Dermis microvascular lymphatic vessel endothelial cell (primary cell): ENCODE results near the gene PLPP4. TPM values are rescaled to one million over a fixed set of nuclear protein-coding genes. Genes with fewer than 3 reads are reported as not detected.

Source experiments
- DNase-seq, 2 donors: peaks; one replicate each; pipeline versions ENCODE4 v3.0.0 to v3.0.0-alpha.2; 2010; ENCODE audit warnings: low read depth in 2 of 2
- total RNA-seq: library from RNA; depleted of rRNA; stranded (reverse); fragments of >200 nt; gene quantifications from 2 replicates; pipeline ENCODE4 v1.2.1, GENCODE V29; 2014

PLPP4 gene
- total RNA-seq, 1 donor from 2014 or later, result not detected

- no peak for DNase-seq
These were observed 151.0 kb downstream of the PLPP4 start for GRCh38 chr10:120607710-120608703.

- no peak for DNase-seq
These were observed 152.0 kb downstream of the PLPP4 start for GRCh38 chr10:120609006-120609405.

- no peak for DNase-seq
These were observed 153.8 kb downstream of the PLPP4 start for GRCh38 chr10:120610791-120611190.

GRCh38 chr10:120612756-120613155, 155.7 kb downstream of the PLPP4 start:
- no peak for DNase-seq

- no peak for DNase-seq
These were observed 156.2 kb downstream of the PLPP4 start for GRCh38 chr10:120613180-120613579.

- no peak for DNase-seq
These were observed 157.7 kb downstream of the PLPP4 start for GRCh38 chr10:120614680-120615079.

- DNase-seq, result no peak
These were observed 159.4 kb downstream of the PLPP4 start for GRCh38 chr10:120616311-120616911.

GRCh38 chr10:120628197-120628596, 171.2 kb downstream of the PLPP4 start:
- DNase-seq, result no peak

GRCh38 chr10:120630266-120630665, 173.2 kb downstream of the PLPP4 start:
- no peak for DNase-seq

- DNase-seq, result no peak
These were observed 175.0 kb downstream of the PLPP4 start for GRCh38 chr10:120632047-120632446.

GRCh38 chr10:120632942-120633341, 175.9 kb downstream of the PLPP4 start:
- no peak for DNase-seq

- no peak for DNase-seq
These were observed 177.6 kb downstream of the PLPP4 start for GRCh38 chr10:120634659-120635058.
